Astrocyte (in vitro differentiated cells and primary cell): ENCODE results near the gene FAM181B.

Source experiments
- CTCF ChIP-seq: IDR thresholded peaks from 2 replicates; pipeline ENCODE4 v1.5.1; 2011; ENCODE audit warnings: low read depth, mild to moderate bottlenecking, inconsistent platforms, low read length, moderate library complexity; ENCODE audit not compliant: insufficient read depth
- EZH2 ChIP-seq: IDR thresholded peaks from 2 replicates; pipeline ENCODE4 v1.6.1; 2012; ENCODE audit warnings: mild to moderate bottlenecking, low read length, inconsistent platforms; ENCODE audit not compliant: insufficient read depth

GRCh38 chr11:82757660-82758357 lies 24.1 kb upstream of the FAM181B start:
- TF ChIP-seq CTCF (no peak), EZH2 (no peak)
